HG03439 (cell line): Measurements from ENCODE around the gene PLA2G2C.

Source experiments
- ATAC-seq: cut with Tn5 transposase; IDR thresholded peaks from one replicate; pipeline ENCODE4 v1.9.1; 2021; ENCODE audit warnings: mild to moderate bottlenecking, moderate library complexity; ENCODE audit not compliant: unreplicated experiment

PLA2G2C gene

GRCh38 chr1:20184997-20185833 is 1.1 kb downstream of the PLA2G2C start:
- ATAC-seq: no peak

GRCh38 chr1:20184481-20184900 is 1.8 kb downstream of the PLA2G2C start:
- ATAC-seq: no peak

DNA sequence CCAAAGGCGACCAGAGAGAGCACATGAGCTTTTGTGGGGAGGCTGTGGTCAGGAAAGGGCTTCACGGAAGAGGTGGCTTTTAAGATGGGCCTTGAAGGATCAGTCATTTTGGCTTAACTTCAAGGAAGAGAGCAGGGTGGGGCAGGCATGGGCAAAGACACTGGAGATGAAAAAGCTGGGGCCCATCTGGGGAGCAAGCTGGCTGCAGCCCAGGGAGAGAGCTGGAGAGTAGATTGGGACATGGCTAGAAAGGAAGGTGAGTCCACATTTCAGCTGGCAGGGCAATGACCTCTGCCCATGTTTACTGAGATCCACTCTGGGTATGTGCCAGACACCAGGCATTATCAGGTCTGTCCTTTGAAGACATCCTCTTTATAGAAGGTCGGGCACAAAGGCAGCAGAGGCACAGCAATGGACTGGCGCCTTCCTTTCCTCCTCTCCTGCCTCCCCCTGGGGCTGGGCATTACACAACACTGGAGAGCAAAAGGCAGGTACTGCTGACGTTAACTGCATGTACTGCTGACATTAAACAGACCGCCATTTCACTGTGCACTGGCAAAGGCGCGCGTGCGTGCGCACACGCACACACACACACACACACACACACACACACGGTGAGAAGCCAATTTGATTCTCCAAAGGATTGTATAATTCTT is 2.6 kb downstream of the PLA2G2C start:
- no peak for ATAC-seq

DNA sequence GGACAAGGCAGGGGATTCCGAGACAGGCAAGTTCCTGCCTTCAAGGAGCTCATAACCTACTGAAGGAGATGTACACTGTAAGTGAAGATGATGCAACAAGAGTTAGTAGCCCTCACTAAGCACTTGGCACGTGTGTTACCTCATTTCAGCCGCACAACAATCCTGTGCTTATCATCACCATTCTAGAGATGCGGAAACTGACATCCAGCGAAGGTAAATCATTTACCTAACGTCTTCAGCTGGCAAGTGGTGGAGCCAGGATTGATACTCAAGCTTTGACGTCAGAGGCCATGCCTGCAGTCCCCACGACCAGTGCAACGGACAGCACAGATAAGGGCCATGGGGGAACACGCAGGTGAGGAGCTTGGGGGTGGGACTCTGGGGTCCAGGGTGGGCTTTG is 3.3 kb downstream of the PLA2G2C start:
- no peak for ATAC-seq

GRCh38 chr1:20182415-20182814 is 3.9 kb downstream of the PLA2G2C start:
- no peak for ATAC-seq

DNA sequence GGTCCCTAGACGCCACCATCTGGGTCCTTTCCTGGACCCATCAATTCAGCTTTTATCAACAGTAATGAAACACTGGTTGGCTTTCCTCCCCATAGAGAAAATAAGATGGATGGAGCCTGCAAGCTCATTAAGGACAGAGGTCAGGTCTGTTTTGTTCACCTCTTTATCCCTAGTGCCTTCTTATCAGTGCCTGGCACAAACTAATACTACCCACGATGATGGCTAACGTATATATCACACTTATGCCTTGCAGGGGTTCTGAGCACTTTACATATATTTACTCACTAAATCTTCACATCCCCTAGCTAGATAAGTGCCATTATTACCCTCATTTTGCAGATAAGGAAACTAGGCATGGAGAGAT is 5.5 kb downstream of the PLA2G2C start:
- ATAC-seq: no peak

GRCh38 chr1:20180129-20180843 is 6.0 kb downstream of the PLA2G2C start:
- no peak for ATAC-seq

- ATAC-seq: no peak
Observed at GRCh38 chr1:20179371-20180128, 6.8 kb downstream of the PLA2G2C start.

DNA sequence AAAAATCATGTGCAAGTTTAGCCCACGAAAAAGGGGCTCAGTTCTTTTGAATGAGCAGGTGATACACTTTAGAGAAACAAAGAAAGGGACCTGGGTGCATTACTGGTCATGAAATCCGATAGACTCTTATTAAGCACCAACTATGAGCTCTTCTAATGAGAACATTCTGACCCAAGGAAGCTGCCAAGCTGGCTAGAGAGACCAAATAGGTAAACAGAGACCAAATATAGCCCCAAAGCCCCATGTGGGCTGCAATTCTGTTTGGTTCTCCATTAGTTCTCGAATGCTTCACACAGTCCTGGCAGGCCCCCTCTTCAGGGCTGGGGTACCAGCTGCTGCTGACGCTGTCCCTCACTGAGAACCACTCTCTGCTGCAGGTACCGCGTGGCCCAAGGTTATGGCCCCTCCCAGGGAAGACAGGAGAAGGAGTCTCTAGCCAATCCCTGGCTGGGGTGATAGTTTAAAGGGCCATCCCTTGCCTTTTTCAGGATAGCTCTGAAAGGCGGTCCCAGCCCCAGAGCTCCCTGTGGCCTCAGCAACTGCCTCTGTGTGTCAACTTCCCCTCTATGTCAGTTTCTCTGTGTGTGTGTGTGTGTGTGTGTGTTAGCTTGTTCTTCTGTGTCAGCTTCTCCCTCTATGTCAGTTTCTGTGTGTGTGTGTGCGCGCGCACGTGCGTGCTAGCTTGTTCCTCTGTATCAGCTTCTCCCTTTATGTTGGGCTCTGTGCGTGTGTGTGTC is 7.5 kb downstream of the PLA2G2C start:
- no peak for ATAC-seq

- ATAC-seq: no peak
Observed at GRCh38 chr1:20174937-20175666, 11.2 kb downstream of the PLA2G2C start.

- no peak for ATAC-seq
Observed at GRCh38 chr1:20172033-20172590, 14.2 kb downstream of the PLA2G2C start.

DNA sequence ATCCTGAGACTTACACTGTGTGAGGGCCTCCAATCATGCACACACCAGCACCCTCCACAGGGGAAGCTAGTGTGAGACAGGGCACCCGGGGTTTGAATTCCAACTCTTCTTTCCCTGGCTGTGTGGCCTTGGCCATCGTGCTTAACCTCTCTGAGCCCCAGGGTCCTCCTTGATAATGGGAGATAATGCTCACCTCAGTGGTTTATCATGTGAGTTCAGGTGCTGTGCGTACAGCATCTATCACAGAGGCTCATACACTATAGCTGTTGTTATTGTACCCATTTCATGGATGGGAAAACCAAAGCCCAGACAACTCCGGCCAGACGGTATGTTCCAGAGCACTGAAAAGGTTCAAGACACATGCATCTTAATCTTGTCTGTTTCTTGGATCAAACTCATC is 16.4 kb downstream of the PLA2G2C start:
- no peak for ATAC-seq

- no peak for ATAC-seq
Observed at GRCh38 chr1:20168564-20169491, 17.5 kb downstream of the PLA2G2C start.

DNA sequence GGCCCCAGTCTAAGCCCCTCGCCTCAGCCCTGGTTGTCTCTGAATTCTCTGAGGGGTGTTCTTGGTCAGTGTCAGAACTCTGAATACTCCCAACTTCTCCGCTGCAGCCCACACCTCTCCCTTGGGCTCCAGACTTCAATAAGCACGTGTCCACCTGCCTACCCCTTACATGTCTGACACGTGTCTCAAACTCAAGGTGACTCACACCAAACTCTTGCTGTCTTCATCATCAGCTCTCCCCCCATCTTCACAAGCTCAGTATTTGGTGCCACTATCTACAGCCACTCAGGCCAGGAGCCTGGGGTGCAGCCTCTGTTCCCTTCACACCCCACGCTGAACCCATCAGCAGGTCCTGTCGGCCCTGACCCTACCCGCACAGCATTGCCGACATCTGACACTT is 19.2 kb downstream of the PLA2G2C start:
- no peak for ATAC-seq

DNA sequence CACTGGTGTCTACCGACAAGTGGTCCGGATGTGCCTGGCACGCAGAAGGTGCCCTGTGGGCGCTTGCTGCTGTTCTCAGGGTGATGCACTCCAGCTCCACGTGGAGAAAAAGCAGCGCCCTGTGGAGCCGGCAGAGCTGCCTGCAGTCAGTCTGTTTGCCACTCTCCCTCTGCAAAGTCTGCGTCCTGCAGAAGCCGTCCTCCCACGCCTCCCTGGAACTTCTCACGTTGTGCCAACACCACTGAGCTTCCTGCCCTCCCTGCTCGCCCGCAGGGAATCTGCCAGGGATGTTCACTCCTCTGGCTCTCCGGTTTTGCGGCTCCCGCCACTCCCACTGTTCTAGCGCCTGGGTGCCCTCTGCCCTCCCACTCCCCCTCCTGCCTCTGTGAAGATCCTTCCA is 20.3 kb downstream of the PLA2G2C start:
- no peak for ATAC-seq

GRCh38 chr1:20165522-20165951 is 20.8 kb downstream of the PLA2G2C start:
- ATAC-seq: no peak

DNA sequence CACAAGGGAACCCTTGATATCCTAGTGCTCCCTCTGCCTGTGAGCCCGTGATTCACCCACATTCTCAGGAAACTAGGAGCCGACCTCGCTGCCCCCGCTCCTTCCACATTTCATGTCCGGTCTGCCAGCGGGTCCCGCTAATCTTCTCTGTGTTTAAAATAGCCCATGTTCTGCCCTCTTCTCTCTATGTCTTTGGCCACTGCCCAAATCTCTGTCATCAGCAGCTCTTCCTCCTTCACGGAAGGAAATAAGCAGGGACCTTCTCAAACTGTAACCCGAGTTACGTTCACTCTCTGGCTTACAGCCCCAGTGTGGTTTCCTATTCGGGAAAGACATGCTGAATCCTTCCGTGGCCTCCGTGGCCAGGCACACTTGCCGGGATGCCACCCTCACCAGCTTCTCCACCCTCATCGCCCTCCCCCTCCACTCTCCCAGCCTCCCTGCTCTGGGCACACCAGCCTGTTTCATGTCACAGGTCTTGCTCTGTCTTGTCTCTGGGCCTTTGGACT is 21.6 kb downstream of the PLA2G2C start:
- no peak for ATAC-seq

DNA sequence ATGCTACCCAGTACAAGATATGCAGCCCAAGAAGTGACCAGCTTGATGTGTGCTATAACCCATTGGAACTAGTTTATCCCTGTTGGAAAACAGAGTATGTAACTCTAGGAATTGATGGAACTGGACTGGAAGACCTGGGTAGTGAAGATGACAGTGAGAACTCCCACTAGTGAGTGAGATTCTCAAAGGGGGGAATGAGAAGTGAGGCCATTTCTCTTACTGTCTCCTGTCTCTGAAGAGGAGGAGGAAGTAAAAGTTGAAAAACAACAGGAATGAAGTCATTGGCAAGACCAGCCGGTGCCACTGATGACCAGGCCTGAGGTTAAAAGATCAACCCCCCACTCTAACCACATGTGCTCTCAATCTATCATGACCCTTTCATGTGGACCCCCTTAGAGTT is 26.3 kb downstream of the PLA2G2C start:
- ATAC-seq: no peak
